DND-41 (cell line): Measurements from ENCODE around the gene USP12.

Experiments
- CTCF ChIP-seq: IDR thresholded peaks from 2 replicates; pipeline ENCODE4 v1.5.1; 2012; ENCODE audit warnings: borderline replicate concordance, low read length, moderate library complexity, mild to moderate bottlenecking; ENCODE audit not compliant: poor library complexity, severe bottlenecking; ENCODE audit errors: extremely low read depth
- EZH2 ChIP-seq: IDR thresholded peaks from 3 replicates; pipeline ENCODE4 v1.6.1; 2012; ENCODE audit warnings: borderline replicate concordance, low read depth, mild to moderate bottlenecking, moderate library complexity, low read length, inconsistent platforms; ENCODE audit not compliant: severe bottlenecking

- no peak for TF ChIP-seq CTCF
- TF ChIP-seq EZH2 = no peak
Observed at GRCh38 chr13:27194895-27195764, 23.5 kb upstream of the USP12 start.
